Measurements from ENCODE around the gene PPM1J. TPM values are rescaled to one million over a fixed set of nuclear protein-coding genes. Genes with fewer than 3 reads are reported as not detected.
"Not testable (repeated sequence)": the region's sequence is repeated elsewhere in the genome, so short reads cannot be mapped to it uniquely, and the experiment has no call there.

The PPM1J gene
- total RNA-seq, 4 donors from 2014 or later = 1.7 to 4.8 (median 3.0) TPM

DNA sequence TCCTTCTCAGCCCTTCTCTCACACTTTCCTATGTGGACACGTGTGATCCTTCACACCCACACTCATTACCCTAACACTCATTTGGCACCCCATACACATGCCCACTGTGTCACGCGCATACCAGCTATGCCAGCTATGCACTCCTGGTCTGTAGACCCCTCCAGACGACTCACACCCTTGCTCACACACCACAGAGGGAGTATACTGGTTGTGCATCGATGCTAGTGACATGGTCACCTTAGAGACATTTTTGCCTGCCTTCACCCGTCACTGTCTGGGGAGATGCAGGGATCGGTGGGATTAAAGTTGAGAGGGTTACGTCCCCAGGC lies 8.3 kb upstream of the PPM1J start:
- no peak overlapping the region for H3K4me3 ChIP-seq (replicated peaks in 1 of 3)
- no peak overlapping the region for H3K27ac ChIP-seq
- peaks cover 10 to 21% of the 10 kb centered on the region in 2 donors for H3K4me1 ChIP-seq
- no peak for DNase-seq
- WGBS, 2 donors = 82 to 90% methylated on average over 8 of the region's 8 CpGs
- no peak for TF ChIP-seq POLR2A (IDR thresholded peaks at IDR 0.05)
- TF ChIP-seq CTCF (IDR thresholded peaks at IDR 0.05) = no peak
- no peaks in the 10 kb centered on the region for H3K9me3 ChIP-seq
- H3K27me3 ChIP-seq = no peaks in the 10 kb centered on the region
- intact Hi-C loops (cut with DNase I) = no loop called here
- no peaks in the 10 kb centered on the region for H3K36me3 ChIP-seq

DNA sequence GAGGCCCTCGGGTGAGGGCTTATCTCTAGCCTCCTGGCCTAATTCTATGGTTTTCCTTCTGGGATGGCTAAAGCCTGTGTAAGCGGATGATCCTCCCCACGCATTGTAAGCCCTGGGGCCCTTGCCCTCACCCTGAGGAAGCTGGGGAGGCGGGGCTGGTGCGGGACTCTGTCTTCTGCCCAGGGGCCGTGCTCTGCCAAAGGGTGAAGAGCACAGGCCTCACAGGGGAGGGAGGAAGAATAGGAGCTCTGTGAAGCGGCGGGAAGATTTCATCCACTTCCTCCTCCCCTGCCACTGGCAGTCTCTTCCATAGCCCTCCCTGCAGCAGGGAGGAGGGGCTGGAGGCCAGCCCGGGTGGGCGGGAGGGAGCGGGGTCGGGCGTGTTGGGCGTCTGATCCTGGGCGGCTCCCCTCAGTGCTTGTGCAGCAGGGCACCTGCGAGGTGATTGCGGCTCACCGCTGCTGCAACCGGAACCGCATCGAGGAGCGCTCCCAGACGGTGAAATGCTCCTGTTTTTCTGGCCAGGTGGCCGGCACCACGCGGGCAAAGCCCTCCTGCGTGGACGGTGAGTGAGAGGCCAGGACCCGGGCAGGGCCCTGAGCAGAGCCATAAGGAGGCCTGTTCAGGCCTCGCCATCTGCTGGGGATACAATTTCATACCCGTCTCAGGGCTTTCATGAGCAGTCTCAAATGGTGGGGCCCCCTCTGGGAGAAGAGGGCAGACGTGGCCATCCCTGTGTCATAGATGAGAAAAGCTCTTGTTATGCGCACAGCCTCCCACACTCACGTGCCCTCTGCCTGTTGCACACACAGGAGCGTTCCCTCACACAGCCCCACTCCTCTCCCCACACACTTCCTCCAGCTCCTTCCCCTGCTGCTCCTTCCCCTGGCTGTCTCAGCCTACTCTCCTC lies 7.7 kb upstream of the PPM1J start:
- no peak overlapping the region for H3K27ac ChIP-seq
- no peak overlapping the region for H3K4me3 ChIP-seq (replicated peaks in 1 of 3)
- intact Hi-C loops (cut with DNase I) = no loop called here
- TF ChIP-seq POLR2A (IDR thresholded peaks at IDR 0.05) (no peak), CTCF (IDR thresholded peaks at IDR 0.05) (no peak)
- H3K36me3 ChIP-seq = no peaks in the 10 kb centered on the region
- peaks cover 10 to 21% of the 10 kb centered on the region in 2 donors for H3K4me1 ChIP-seq
- DNase-seq = no peak
- WGBS, 2 donors = 38 to 39% methylated on average over 21 to 29 of the region's 35 CpGs
- no peaks in the 10 kb centered on the region for H3K27me3 ChIP-seq
- H3K9me3 ChIP-seq = no peaks in the 10 kb centered on the region

GRCh38 chr1:112721966-112722524 lies 6.9 kb upstream of the PPM1J start:
- intact Hi-C loops (cut with DNase I) = no loop called here
- no peak overlapping the region for H3K4me3 ChIP-seq (replicated peaks in 1 of 3)
- TF ChIP-seq CTCF (IDR thresholded peaks at IDR 0.05) = no peak
- no peak for TF ChIP-seq POLR2A (IDR thresholded peaks at IDR 0.05)
- DNase-seq = peak; percentile 80 to 84
- WGBS, 2 donors = 35 to 38% methylated on average over 7 to 8 of the region's 10 CpGs
- no peaks in the 10 kb centered on the region for H3K36me3 ChIP-seq
- H3K4me1 ChIP-seq = peaks cover 10 to 20% of the 10 kb centered on the region in 2 donors
- no peaks in the 10 kb centered on the region for H3K27me3 ChIP-seq
- H3K27ac ChIP-seq = no peak overlapping the region
- no peaks in the 10 kb centered on the region for H3K9me3 ChIP-seq

GRCh38 chr1:112721294-112721693 lies 6.2 kb upstream of the PPM1J start:
- H3K36me3 ChIP-seq; intact Hi-C loops (cut with DNase I); DNase-seq; H3K9me3 ChIP-seq; H3K27ac ChIP-seq; H3K27me3 ChIP-seq; H3K4me3 ChIP-seq (replicated peaks in 1 of 3): not testable (repeated sequence)
- H3K4me1 ChIP-seq = peaks cover 10 to 20% of the 10 kb centered on the region in 2 donors
- 98 to 100% methylated on average over 2 of the region's 2 CpGs for WGBS, 2 donors

DNA sequence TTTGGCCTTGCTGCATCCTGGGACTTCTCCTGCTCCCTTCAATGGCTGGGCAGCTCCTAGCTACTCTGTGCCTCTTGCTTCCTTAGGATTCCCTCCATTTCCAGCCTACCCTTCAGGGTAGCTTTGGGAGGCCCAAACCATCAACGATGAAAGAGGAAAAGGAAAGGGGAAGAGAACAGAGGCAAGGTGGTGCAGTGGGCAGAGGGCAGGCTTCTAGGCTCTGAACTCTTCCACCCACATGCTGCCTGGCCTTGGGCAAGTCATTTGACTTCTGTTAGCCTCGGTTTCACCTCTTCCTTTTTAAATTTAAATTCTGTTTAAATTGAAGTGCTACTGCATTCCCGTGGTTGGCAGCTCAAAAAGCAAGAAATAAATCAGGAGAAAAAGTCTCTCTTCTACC lies 5.7 kb upstream of the PPM1J start:
- intact Hi-C loops (cut with DNase I) = no loop called here
- peaks cover 14 to 20% of the 10 kb centered on the region in 2 donors for H3K4me1 ChIP-seq
- H3K36me3 ChIP-seq = no peaks in the 10 kb centered on the region
- H3K9me3 ChIP-seq = no peaks in the 10 kb centered on the region
- DNase-seq = no peak
- WGBS, 2 donors = 66 to 85% methylated on average over 3 of the region's 3 CpGs
- no peak overlapping the region for H3K4me3 ChIP-seq (replicated peaks in 1 of 3)
- no peaks in the 10 kb centered on the region for H3K27me3 ChIP-seq
- H3K27ac ChIP-seq = no peak overlapping the region
- TF ChIP-seq POLR2A (IDR thresholded peaks at IDR 0.05) (no peak), CTCF (IDR thresholded peaks at IDR 0.05) (no peak)

All from thyroid gland (tissue), 4 donors.